ENCODE data around the gene ELF5.

ELF5 gene

DNA sequence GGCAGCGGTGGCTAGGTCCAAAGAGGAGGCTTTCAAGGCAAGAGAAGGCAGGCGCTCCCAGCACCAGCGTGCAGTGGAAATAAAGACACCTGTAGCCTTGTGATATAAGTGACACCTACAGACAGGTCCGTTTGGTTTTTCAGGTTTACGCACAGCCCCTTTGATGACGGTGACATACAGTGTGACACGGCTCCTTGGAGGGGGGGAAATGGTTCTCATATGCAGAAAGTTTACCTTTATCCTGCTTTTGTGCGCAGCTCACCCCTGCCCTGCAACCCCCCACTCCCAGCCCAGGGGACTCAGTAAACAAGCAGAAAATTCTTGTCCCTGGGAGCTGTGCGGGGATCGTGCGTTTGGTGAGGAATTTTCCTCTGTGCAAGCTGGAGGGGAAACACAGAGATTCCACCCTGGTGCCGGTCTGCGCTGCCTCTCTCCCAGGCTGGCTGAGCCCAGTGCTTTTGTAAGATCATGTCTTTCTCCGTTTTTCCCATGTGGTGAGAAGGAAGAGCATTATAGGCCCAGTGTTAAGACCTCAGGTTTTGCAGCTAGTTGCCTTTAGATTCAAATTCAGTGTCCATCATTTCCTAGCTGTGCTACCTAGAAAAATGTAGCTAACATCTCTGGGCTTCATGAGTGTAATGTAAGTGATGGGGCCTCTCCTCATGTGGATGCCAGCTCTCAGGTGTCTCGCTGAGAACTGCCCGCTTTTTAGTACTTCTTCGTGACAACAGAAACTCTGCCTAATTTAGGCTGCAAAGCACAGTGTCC lies at the start of gene ELF5:
ELF5 (minus strand) TSS at position 113 of the 768 bp plus-strand sequence. CDS start 8,045 bp downstream, outside the sequence.
- Mint-ChIP-seq H3K4me1 (ENCODE audit: low read depth) (no peaks in the 10 kb centered on the region), H3K36me3 (ENCODE audit: low read depth) (no peaks in the 10 kb centered on the region), H3K9me3 (no peaks in the 10 kb centered on the region), H3K27me3 (ENCODE audit: low read depth) (peaks cover 8% of the 10 kb centered on the region), H3K27ac (no peak within 1 kb of the TSS), H3K4me3 (no peak within 1 kb of the TSS)
- DNase-seq (ENCODE audit: low spot score), result no peak

DNA sequence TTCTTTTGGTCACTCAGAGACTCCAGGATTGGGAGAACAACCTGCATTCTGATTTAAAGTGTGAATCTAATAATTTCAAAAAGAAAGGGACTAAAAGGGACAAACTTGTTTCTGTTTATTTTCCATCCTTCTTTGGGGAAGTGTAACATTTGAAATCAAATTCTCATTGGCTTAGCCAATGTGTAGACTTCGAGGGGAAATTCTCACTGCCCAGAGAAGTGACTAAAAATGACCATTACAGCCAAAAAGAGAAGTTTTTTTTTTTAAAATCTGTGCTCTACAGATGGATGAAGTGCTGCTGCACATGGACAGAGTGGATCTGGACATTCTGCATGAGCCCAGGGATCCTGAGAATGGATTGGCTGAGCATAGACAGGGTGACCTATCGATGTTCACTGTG lies 49.4 kb upstream of the ELF5 start:
- Mint-ChIP-seq H3K27ac (no peak overlapping the region), H3K4me3 (no peak overlapping the region), H3K36me3 (ENCODE audit: low read depth) (no peaks in the 10 kb centered on the region), H3K4me1 (ENCODE audit: low read depth) (no peaks in the 10 kb centered on the region), H3K9me3 (no peaks in the 10 kb centered on the region), H3K27me3 (ENCODE audit: low read depth) (peaks cover 32% of the 10 kb centered on the region)
- no peak for DNase-seq (ENCODE audit: low spot score)

DNA sequence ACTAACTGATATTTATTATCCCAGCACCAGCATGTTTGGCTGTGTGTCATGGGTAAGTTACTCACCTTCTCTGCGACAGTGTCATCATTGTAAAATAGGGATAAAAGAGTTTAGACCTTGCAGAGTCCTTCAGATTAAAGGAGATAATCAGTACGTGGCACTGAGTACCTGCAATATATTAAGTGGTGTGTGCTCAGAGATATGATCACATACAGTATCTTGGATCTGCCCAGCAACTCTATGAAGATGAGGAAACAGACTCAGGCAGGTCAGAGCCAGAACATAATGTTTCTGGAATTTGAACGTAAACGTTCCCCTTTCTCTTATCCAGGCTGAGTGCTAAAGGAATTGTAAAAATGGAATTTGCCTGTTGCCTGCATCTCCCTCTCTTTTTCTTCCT lies 46.9 kb upstream of the ELF5 start:
- Mint-ChIP-seq H3K9me3 (no peaks in the 10 kb centered on the region), H3K4me3 (no peak overlapping the region), H3K4me1 (ENCODE audit: low read depth) (no peaks in the 10 kb centered on the region), H3K27me3 (ENCODE audit: low read depth) (peaks cover 33% of the 10 kb centered on the region), H3K36me3 (ENCODE audit: low read depth) (no peaks in the 10 kb centered on the region), H3K27ac (no peak overlapping the region)
- no peak for DNase-seq (ENCODE audit: low spot score)

DNA sequence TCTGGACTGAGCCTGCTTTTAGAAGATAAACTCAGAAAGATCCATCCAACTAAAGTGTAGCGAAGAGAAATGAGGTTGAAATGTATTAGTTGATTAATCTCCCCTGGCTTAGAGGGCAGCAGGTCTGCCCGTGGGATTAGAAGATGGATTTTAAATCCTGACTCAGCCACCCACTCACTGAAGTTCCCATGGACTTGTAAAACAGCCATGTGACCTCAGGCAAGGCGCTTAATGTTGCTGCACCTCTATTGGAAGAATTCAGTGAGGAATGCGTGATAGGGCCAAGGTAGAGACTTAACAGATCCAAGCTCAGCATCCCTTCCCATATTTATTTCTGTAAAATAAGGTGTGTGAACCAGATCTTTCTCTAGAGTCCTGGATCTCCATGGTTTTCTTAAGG lies 45.1 kb upstream of the ELF5 start:
- Mint-ChIP-seq H3K27ac (no peak overlapping the region), H3K4me1 (ENCODE audit: low read depth) (no peaks in the 10 kb centered on the region), H3K27me3 (ENCODE audit: low read depth) (peaks cover 32% of the 10 kb centered on the region), H3K36me3 (ENCODE audit: low read depth) (no peaks in the 10 kb centered on the region), H3K9me3 (no peaks in the 10 kb centered on the region), H3K4me3 (no peak overlapping the region)
- no peak for DNase-seq (ENCODE audit: low spot score)

DNA sequence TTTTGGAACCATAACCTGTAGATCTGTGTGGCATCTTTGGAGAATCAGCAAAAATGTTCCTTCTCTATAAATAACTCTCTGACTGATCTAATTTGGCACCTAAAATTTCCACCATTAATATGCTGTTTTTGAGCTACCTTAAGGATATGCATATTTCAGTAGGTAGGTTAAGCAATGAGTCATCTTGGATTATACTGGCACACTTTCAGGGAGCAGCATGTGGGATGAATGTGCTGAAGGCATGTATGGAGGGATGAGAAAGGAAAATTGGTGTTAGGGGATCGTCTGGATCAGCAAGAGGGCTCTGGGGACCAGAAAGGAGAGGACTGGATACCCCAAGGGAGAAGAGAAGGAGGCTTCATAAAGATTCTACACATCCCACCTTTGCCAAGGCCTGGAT lies 44.6 kb upstream of the ELF5 start:
- no peaks in the 10 kb centered on the region for H3K4me1 Mint-ChIP-seq (ENCODE audit: low read depth)
- H3K4me3 Mint-ChIP-seq, result no peak overlapping the region
- H3K36me3 Mint-ChIP-seq (ENCODE audit: low read depth), result no peaks in the 10 kb centered on the region
- H3K9me3 Mint-ChIP-seq, result no peaks in the 10 kb centered on the region
- DNase-seq (ENCODE audit: low spot score), result no peak
- H3K27ac Mint-ChIP-seq, result no peak overlapping the region
- peaks cover 31% of the 10 kb centered on the region for H3K27me3 Mint-ChIP-seq (ENCODE audit: low read depth)

DNA sequence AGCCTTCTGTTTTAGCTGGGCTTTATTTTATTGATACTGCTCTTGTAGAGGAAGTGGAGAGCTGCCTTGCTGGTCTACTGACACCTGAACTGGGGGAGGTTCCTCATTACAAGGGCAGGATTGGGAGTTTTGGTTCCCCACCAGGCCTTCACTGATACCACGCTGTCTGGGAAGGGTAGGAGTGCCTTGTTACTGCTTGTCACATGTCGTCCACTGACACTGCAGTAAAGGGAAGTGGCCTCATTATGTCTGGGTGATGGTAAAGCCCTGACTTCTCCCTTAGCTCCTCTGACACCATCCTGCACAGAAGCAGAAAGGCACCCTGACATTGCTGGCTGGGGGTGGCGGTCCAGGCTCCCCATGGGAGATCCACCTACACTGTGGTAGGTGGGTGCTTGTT lies 38.7 kb upstream of the ELF5 start:
- Mint-ChIP-seq H3K4me1 (ENCODE audit: low read depth) (no peaks in the 10 kb centered on the region), H3K9me3 (no peaks in the 10 kb centered on the region), H3K27me3 (ENCODE audit: low read depth) (peaks cover 8% of the 10 kb centered on the region), H3K27ac (no peak overlapping the region), H3K4me3 (no peak overlapping the region), H3K36me3 (ENCODE audit: low read depth) (no peaks in the 10 kb centered on the region)
- no peak for DNase-seq (ENCODE audit: low spot score)

DNA sequence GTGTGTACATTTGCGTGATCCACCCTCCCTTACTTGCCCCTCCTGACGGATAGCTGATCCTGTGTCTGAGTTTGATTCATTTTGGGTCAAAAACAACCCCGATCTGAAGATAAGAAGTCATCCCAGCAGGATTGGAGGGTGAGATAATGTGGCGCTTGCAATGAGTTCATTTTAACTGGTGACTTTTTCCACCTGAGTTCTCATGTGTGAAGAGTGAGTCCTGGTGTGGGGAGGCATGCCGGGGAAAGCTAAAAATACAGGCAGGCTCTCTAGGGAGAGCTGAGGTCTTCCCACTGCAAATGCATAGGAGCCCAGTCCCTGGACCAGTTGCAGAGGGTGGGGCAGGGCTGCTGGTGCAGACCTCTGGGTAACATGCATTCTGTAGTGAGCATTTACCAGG lies 35.7 kb upstream of the ELF5 start:
- H3K4me3 Mint-ChIP-seq, result no peak overlapping the region
- H3K36me3 Mint-ChIP-seq (ENCODE audit: low read depth), result no peaks in the 10 kb centered on the region
- no peaks in the 10 kb centered on the region for H3K9me3 Mint-ChIP-seq
- H3K4me1 Mint-ChIP-seq (ENCODE audit: low read depth), result no peaks in the 10 kb centered on the region
- no peak overlapping the region for H3K27ac Mint-ChIP-seq
- H3K27me3 Mint-ChIP-seq (ENCODE audit: low read depth), result peaks cover 14% of the 10 kb centered on the region
- no peak for DNase-seq (ENCODE audit: low spot score)

DNA sequence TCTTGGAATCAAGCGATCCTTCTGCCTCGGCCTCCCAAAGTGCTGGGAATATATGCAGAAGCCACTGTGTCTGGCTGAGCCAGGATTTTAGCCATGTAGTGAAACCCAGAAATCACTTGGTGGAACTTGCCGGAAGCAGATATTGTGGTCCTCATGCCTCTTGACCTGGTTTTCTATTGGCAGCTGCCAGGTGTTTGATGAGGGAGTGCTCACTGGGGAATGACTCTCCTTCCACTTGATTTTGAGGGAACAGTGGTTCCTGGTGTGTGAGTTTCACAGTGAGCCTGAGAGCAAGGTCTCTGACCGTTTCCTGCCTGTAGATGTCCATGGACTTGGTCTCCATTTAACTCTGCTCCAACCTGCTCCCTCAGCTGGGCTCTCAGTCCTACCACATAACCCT lies 34.7 kb upstream of the ELF5 start:
- Mint-ChIP-seq H3K4me1 (ENCODE audit: low read depth) (no peaks in the 10 kb centered on the region), H3K36me3 (ENCODE audit: low read depth) (no peaks in the 10 kb centered on the region), H3K4me3 (no peak overlapping the region), H3K27me3 (ENCODE audit: low read depth) (peaks cover 17% of the 10 kb centered on the region), H3K9me3 (no peaks in the 10 kb centered on the region), H3K27ac (no peak overlapping the region)
- no peak for DNase-seq (ENCODE audit: low spot score)

DNA sequence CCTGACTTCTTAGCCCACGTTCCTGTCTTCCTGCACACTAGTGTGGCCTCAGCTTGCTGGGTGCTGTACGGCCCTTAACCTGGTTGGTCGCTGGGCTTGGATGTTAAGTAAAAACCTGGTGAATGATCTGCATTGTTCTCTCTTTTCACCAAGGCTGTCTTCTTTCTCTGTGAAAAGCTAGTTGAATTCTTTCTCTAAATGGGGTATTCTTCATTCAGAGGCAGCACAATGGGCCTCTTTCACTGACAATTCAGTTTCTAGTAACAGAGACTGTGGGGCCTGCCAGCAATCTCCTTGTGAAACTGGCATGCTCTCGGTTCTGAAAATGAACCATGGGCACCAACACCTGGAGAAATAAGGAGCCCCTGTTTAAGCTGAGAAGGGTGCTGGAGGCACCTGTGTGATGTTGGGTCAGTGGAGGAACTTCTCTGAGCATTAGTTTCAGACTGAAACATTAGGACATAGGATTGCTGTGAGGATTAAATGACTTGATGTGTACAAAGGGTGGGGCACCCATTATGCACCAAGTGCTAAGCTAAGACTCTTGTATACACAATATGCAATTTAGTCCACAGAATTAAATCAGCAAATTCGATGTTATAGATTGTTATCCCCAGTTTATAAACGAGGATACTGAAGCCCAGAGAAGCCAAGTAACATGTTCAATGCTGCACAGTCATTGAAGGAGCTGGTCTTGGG lies 33.1 kb upstream of the ELF5 start:
- no peak for DNase-seq (ENCODE audit: low spot score)
- Mint-ChIP-seq H3K27ac (no peak overlapping the region), H3K4me1 (ENCODE audit: low read depth) (no peaks in the 10 kb centered on the region), H3K27me3 (ENCODE audit: low read depth) (peaks cover 18% of the 10 kb centered on the region), H3K4me3 (no peak overlapping the region), H3K36me3 (ENCODE audit: low read depth) (no peaks in the 10 kb centered on the region), H3K9me3 (no peaks in the 10 kb centered on the region)

DNA sequence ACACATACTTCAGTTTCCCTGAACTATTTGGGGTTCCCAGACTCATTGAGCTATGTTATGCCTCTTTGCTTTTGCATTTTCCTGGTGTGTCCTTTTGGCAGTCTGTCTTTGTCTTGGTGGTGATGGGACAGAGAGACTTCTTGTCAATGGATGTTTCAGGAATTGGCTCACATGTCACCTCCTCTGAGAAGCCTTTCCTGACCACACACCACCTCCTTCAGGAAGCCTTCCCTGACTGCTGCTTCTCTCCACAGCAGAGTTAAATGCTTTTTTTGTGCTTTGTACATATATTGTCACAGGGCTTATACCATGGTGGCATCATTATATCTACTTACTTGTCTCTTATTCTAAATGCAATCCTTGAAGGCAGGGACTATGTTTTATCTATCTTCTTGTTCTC lies 28.5 kb upstream of the ELF5 start:
- no peak overlapping the region for H3K27ac Mint-ChIP-seq
- no peaks in the 10 kb centered on the region for H3K36me3 Mint-ChIP-seq (ENCODE audit: low read depth)
- no peak overlapping the region for H3K4me3 Mint-ChIP-seq
- H3K27me3 Mint-ChIP-seq (ENCODE audit: low read depth), result peaks cover 36% of the 10 kb centered on the region
- no peak for DNase-seq (ENCODE audit: low spot score)
- H3K4me1 Mint-ChIP-seq (ENCODE audit: low read depth), result no peaks in the 10 kb centered on the region
- H3K9me3 Mint-ChIP-seq, result no peaks in the 10 kb centered on the region

DNA sequence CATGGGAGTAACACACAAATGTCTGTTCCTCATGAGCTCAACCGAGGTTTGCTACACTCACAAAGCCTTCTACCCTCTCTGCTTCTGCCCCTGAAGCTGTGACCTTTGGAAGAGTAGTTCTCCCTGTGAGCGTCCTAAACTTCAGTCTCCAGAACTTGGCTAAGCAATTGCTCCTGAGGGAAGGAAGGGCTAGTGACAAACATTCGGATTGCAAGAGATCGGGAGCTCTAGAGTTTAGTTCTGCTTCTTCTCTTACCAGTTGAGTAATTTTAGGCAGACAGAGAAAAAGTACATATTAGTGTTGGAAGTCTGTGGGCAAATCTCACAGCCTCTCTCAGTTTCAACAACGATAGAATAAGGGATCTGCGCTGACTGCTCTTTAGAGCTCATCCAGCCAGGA lies 27.3 kb upstream of the ELF5 start:
- H3K27me3 Mint-ChIP-seq (ENCODE audit: low read depth), result peaks cover 35% of the 10 kb centered on the region
- no peak for DNase-seq (ENCODE audit: low spot score)
- no peaks in the 10 kb centered on the region for H3K4me1 Mint-ChIP-seq (ENCODE audit: low read depth)
- no peaks in the 10 kb centered on the region for H3K9me3 Mint-ChIP-seq
- H3K36me3 Mint-ChIP-seq (ENCODE audit: low read depth), result no peaks in the 10 kb centered on the region
- H3K27ac Mint-ChIP-seq, result no peak overlapping the region
- H3K4me3 Mint-ChIP-seq, result no peak overlapping the region

DNA sequence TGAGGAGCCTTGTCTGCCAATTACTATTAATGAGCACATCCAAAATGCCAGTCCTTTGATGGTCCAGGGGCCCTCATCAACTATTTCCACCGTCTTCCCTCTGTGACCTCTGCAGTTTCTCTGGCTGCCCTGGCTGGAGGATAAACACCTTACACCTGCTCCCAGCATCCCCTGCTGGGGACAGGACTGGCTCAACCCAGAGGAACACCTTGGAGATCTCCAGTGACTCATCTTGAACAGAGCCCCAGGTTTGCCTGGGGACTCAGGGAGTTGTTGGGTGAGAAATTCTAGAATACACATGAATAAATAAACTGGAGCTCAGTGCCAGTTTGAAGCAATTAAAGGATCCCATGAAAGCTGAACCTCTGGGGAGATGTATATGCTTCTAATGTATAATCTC lies 24.0 kb upstream of the ELF5 start:
- no peak for DNase-seq (ENCODE audit: low spot score)
- no peak overlapping the region for H3K4me3 Mint-ChIP-seq
- no peak overlapping the region for H3K27ac Mint-ChIP-seq
- no peaks in the 10 kb centered on the region for H3K36me3 Mint-ChIP-seq (ENCODE audit: low read depth)
- H3K9me3 Mint-ChIP-seq, result no peaks in the 10 kb centered on the region
- no peaks in the 10 kb centered on the region for H3K4me1 Mint-ChIP-seq (ENCODE audit: low read depth)
- peaks cover 30% of the 10 kb centered on the region for H3K27me3 Mint-ChIP-seq (ENCODE audit: low read depth)

DNA sequence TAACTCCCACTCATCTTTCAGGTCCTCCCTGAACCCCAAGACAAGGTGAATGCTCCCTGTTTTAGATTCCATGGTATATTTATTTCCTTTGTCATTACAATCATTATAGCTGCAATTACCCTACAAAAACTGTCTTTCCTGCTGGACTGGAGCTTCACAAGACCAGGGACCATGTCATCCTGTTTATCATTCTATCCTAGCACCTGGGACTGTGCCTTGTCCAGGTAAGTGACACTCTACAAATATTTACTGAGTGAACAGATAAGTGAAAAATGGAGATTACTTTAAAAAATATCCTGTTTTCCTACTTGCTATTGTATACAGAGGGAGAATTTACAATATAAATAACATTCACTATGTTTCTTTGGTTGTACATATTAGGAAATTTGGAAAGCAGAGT lies 22.5 kb upstream of the ELF5 start:
- H3K27me3 Mint-ChIP-seq (ENCODE audit: low read depth), result peaks cover 20% of the 10 kb centered on the region
- no peaks in the 10 kb centered on the region for H3K4me1 Mint-ChIP-seq (ENCODE audit: low read depth)
- H3K9me3 Mint-ChIP-seq, result no peaks in the 10 kb centered on the region
- H3K27ac Mint-ChIP-seq, result no peak overlapping the region
- no peaks in the 10 kb centered on the region for H3K36me3 Mint-ChIP-seq (ENCODE audit: low read depth)
- no peak overlapping the region for H3K4me3 Mint-ChIP-seq
- DNase-seq (ENCODE audit: low spot score), result no peak

DNA sequence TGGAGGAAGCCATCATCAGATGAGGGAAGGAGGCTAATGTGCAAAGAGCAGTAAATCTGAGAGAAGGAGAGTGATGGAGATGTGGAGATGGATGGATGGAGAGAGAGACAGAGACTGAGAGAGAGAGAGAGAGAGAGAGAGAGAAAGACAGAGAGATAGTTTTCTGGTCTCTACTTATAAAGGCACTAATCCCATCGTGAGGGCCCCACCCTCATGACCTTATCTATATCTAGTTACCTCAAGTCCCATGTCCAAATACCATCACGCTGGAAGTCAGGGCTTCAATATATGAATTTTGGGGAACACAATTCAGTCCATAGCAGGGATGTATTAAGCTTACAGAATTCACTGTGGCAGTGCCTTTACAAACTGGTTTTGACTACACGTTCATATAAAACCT lies 21.2 kb upstream of the ELF5 start:
- H3K4me1 Mint-ChIP-seq (ENCODE audit: low read depth), result no peaks in the 10 kb centered on the region
- no peak for DNase-seq (ENCODE audit: low spot score)
- H3K27me3 Mint-ChIP-seq (ENCODE audit: low read depth), result peaks cover 13% of the 10 kb centered on the region
- no peaks in the 10 kb centered on the region for H3K9me3 Mint-ChIP-seq
- H3K27ac Mint-ChIP-seq, result no peak overlapping the region
- no peak overlapping the region for H3K4me3 Mint-ChIP-seq
- H3K36me3 Mint-ChIP-seq (ENCODE audit: low read depth), result no peaks in the 10 kb centered on the region

DNA sequence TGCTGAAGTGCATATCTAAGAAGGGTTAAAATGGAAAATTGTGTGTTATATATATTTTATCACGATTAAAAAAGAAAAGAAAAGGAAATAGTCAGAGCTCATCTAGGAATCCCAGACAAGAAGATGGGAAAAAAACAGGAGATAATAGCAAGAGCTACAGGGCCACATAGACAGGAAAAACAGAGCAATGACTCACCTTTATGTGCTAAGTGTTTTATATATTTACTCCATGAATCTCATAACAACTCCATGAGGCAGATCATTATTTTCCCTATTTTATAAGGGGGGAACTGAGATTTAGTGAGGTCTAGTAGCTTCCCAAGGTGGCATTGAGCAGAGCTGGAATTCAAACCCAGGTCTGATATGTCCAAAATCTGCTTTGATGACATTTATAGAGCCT lies 18.1 kb upstream of the ELF5 start:
- H3K36me3 Mint-ChIP-seq (ENCODE audit: low read depth), result no peaks in the 10 kb centered on the region
- peaks cover 8% of the 10 kb centered on the region for H3K27me3 Mint-ChIP-seq (ENCODE audit: low read depth)
- no peaks in the 10 kb centered on the region for H3K4me1 Mint-ChIP-seq (ENCODE audit: low read depth)
- no peaks in the 10 kb centered on the region for H3K9me3 Mint-ChIP-seq
- no peak for DNase-seq (ENCODE audit: low spot score)
- H3K27ac Mint-ChIP-seq, result no peak overlapping the region
- H3K4me3 Mint-ChIP-seq, result no peak overlapping the region

Data from T-helper 2 cell treated with Interferon-gamma antibody and Interleukin-4, amounts not matched to agents 5 μg/mL and 100 μg/mL, for 36 hours (primary cell).